ENCODE data around the gene PLAU.

The PLAU gene

GRCh38 chr10:73910764-73911552, at the start of gene PLAU:
PLAU (plus strand) TSS chr10:73911132; CDS start chr10:73911556, 424 bp downstream.
- H3K4me3 ChIP-seq (ENCODE audit: low read length): peak within 1 kb of the TSS; percentile 30; the same call in 1 of the 2 replicates
- no peak for TF ChIP-seq ZNF274 (IDR thresholded peaks at IDR 0.05; ENCODE audit: low read depth, low read length)

- H3K4me3 ChIP-seq (ENCODE audit: low read length): no peak overlapping the region
- TF ChIP-seq ZNF274 (IDR thresholded peaks at IDR 0.05; ENCODE audit: low read depth, low read length): no peak
These were observed 48.9 kb upstream of the PLAU start for GRCh38 chr10:73862011-73862410.

- no peak for TF ChIP-seq ZNF274 (IDR thresholded peaks at IDR 0.05; ENCODE audit: low read depth, low read length)
These were observed 47.7 kb upstream of the PLAU start for GRCh38 chr10:73863039-73863817.

GRCh38 chr10:73864229-73864628, 46.7 kb upstream of the PLAU start:
- TF ChIP-seq ZNF274 (IDR thresholded peaks at IDR 0.05; ENCODE audit: low read depth, low read length): no peak
- H3K4me3 ChIP-seq (ENCODE audit: low read length): no peak overlapping the region

More at GRCh38 chr10:73863039-73863817, 47.7 kb upstream of the PLAU start:
- H3K4me3 ChIP-seq (ENCODE audit: low read length): no peak overlapping the region

GRCh38 chr10:73865107-73865458, 45.8 kb upstream of the PLAU start:
- peak overlapping the region; percentile 32; the same call in 1 of the 2 replicates for H3K4me3 ChIP-seq (ENCODE audit: low read length)
- TF ChIP-seq ZNF274 (IDR thresholded peaks at IDR 0.05; ENCODE audit: low read depth, low read length): no peak

GRCh38 chr10:73865459-73866442, 45.2 kb upstream of the PLAU start:
- H3K4me3 ChIP-seq (ENCODE audit: low read length): peak overlapping the region; percentile 32; the same call in 1 of the 2 replicates
- TF ChIP-seq ZNF274 (IDR thresholded peaks at IDR 0.05; ENCODE audit: low read depth, low read length): no peak

GRCh38 chr10:73866621-73867020, 44.3 kb upstream of the PLAU start:
- no peak for TF ChIP-seq ZNF274 (IDR thresholded peaks at IDR 0.05; ENCODE audit: low read depth, low read length)
- no peak overlapping the region for H3K4me3 ChIP-seq (ENCODE audit: low read length)

- TF ChIP-seq ZNF274 (IDR thresholded peaks at IDR 0.05; ENCODE audit: low read depth, low read length): no peak
- H3K4me3 ChIP-seq (ENCODE audit: low read length): no peak overlapping the region
These were observed 43.7 kb upstream of the PLAU start for GRCh38 chr10:73867126-73867807.

GRCh38 chr10:73867871-73868631, 42.9 kb upstream of the PLAU start:
- no peak overlapping the region for H3K4me3 ChIP-seq (ENCODE audit: low read length)
- TF ChIP-seq ZNF274 (IDR thresholded peaks at IDR 0.05; ENCODE audit: low read depth, low read length): no peak

GRCh38 chr10:73868655-73869195, 42.2 kb upstream of the PLAU start:
- H3K4me3 ChIP-seq (ENCODE audit: low read length): no peak overlapping the region
- no peak for TF ChIP-seq ZNF274 (IDR thresholded peaks at IDR 0.05; ENCODE audit: low read depth, low read length)

- TF ChIP-seq ZNF274 (IDR thresholded peaks at IDR 0.05; ENCODE audit: low read depth, low read length): no peak
These were observed 39.4 kb upstream of the PLAU start for GRCh38 chr10:73871295-73872189.

More at GRCh38 chr10:73871295-73872189, 39.4 kb upstream of the PLAU start:
- no peak overlapping the region for H3K4me3 ChIP-seq (ENCODE audit: low read length)

All from GM08714 (cell line).